ENCODE measurements around the gene AXIN1.

AXIN1 gene

GRCh38 chr16:305916-306626 is 46.5 kb downstream of the AXIN1 start:
- no peak for DNase-seq (ENCODE audit: extremely low read depth in 1 of 2, low read depth in 1 of 2)

- DNase-seq (ENCODE audit: extremely low read depth in 1 of 2, low read depth in 1 of 2), result no peak
Measured at GRCh38 chr16:303760-304505, 48.6 kb downstream of the AXIN1 start.

GRCh38 chr16:301950-302349 is 50.6 kb downstream of the AXIN1 start:
- DNase-seq (ENCODE audit: extremely low read depth in 1 of 2, low read depth in 1 of 2), result no peak

- DNase-seq (ENCODE audit: extremely low read depth in 1 of 2, low read depth in 1 of 2), result no peak
Measured at GRCh38 chr16:301235-301634, 51.3 kb downstream of the AXIN1 start.

- DNase-seq (ENCODE audit: extremely low read depth in 1 of 2, low read depth in 1 of 2), result no peak
Measured at GRCh38 chr16:297832-298231, 54.7 kb downstream of the AXIN1 start.

- DNase-seq (ENCODE audit: extremely low read depth in 1 of 2, low read depth in 1 of 2), result no peak
Measured at GRCh38 chr16:296806-297510, 55.6 kb downstream of the AXIN1 start.

GRCh38 chr16:296276-296675 is 56.2 kb downstream of the AXIN1 start:
- no peak for DNase-seq (ENCODE audit: extremely low read depth in 1 of 2, low read depth in 1 of 2)

GRCh38 chr16:293043-293775 is 59.3 kb downstream of the AXIN1 start:
- no peak for DNase-seq (ENCODE audit: extremely low read depth in 1 of 2, low read depth in 1 of 2)

- no peak for DNase-seq (ENCODE audit: extremely low read depth in 1 of 2, low read depth in 1 of 2)
Measured at GRCh38 chr16:291539-291938, 61.0 kb downstream of the AXIN1 start.

GRCh38 chr16:290681-291405 is 61.7 kb downstream of the AXIN1 start:
- DNase-seq (ENCODE audit: extremely low read depth in 1 of 2, low read depth in 1 of 2), result no peak

- DNase-seq (ENCODE audit: extremely low read depth in 1 of 2, low read depth in 1 of 2), result no peak
Measured at GRCh38 chr16:290015-290680, 62.4 kb downstream of the AXIN1 start.

GRCh38 chr16:289395-289997 is 63.0 kb downstream of the AXIN1 start:
- no peak for DNase-seq (ENCODE audit: extremely low read depth in 1 of 2, low read depth in 1 of 2)

- no peak for DNase-seq (ENCODE audit: extremely low read depth in 1 of 2, low read depth in 1 of 2)
Measured at GRCh38 chr16:287981-288920, 64.3 kb downstream of the AXIN1 start.

- DNase-seq (ENCODE audit: extremely low read depth in 1 of 2, low read depth in 1 of 2), result no peak
Measured at GRCh38 chr16:287298-287811, 65.2 kb downstream of the AXIN1 start.

GRCh38 chr16:286491-287297 is 65.8 kb downstream of the AXIN1 start:
- no peak for DNase-seq (ENCODE audit: extremely low read depth in 1 of 2, low read depth in 1 of 2)

- DNase-seq (ENCODE audit: extremely low read depth in 1 of 2, low read depth in 1 of 2), result no peak
Measured at GRCh38 chr16:285146-286055, 67.1 kb downstream of the AXIN1 start.

Data from stimulated activated CD8-positive, alpha-beta memory T cell treated with anti-CD3 and anti-CD28 coated beads, Interleukin-7, amount 100 ng/mL, for 48 hours (primary cell).